Activated T-helper 9 cell treated with anti-CD3 and anti-CD28 coated beads, Interleukin-2, amount 50 U/mL, for 16 hours (primary cell): ENCODE results near the gene RIT1.
"Not testable (repeated sequence)": the region's sequence is repeated elsewhere in the genome, so short reads cannot be mapped to it uniquely, and the experiment has no call there.

ENCODE experiments used
- DNase-seq: peaks from one replicate; pipeline ENCODE4 v3.0.0-alpha.2; 2020; ENCODE audit warnings: low read depth

Gene RIT1

GRCh38 chr1:155933591-155934096 lies 22.5 kb upstream of the RIT1 start:
- no peak for DNase-seq

GRCh38 chr1:155932487-155932886 lies 21.3 kb upstream of the RIT1 start:
- DNase-seq, result no peak

GRCh38 chr1:155932081-155932480 lies 20.9 kb upstream of the RIT1 start:
- DNase-seq, result no peak

GRCh38 chr1:155931332-155932038 lies 20.3 kb upstream of the RIT1 start:
- no peak for DNase-seq

GRCh38 chr1:155930725-155931124 lies 19.6 kb upstream of the RIT1 start:
- DNase-seq, result not testable (repeated sequence)

- no peak for DNase-seq
Measured at GRCh38 chr1:155929057-155929456, 17.9 kb upstream of the RIT1 start.

GRCh38 chr1:155925506-155925905 lies 14.4 kb upstream of the RIT1 start:
- no peak for DNase-seq

- no peak for DNase-seq
Measured at GRCh38 chr1:155920717-155921116, 9.6 kb upstream of the RIT1 start.

- DNase-seq, result no peak
Measured at GRCh38 chr1:155919801-155920200, 8.7 kb upstream of the RIT1 start.

- DNase-seq, result no peak
Measured at GRCh38 chr1:155918660-155919059, 7.5 kb upstream of the RIT1 start.

GRCh38 chr1:155913969-155914757 lies 3.0 kb upstream of the RIT1 start:
- no peak for DNase-seq

GRCh38 chr1:155912056-155912536 lies 947 bp upstream of the RIT1 start:
- no peak for DNase-seq

GRCh38 chr1:155910621-155911121 lies 478 bp downstream of the RIT1 start:
- no peak for DNase-seq

- DNase-seq, result no peak
Measured at GRCh38 chr1:155909894-155910293, 1.3 kb downstream of the RIT1 start.

- DNase-seq, result no peak
Measured at GRCh38 chr1:155904261-155904660, 6.9 kb downstream of the RIT1 start.

- no peak for DNase-seq
Measured at GRCh38 chr1:155900161-155900560, 11.0 kb downstream of the RIT1 start.

GRCh38 chr1:155899683-155900082 lies 11.5 kb downstream of the RIT1 start:
- DNase-seq, result no peak

- no peak for DNase-seq
Measured at GRCh38 chr1:155898888-155899287, 12.3 kb downstream of the RIT1 start.

GRCh38 chr1:155897746-155898145 lies 13.4 kb downstream of the RIT1 start:
- no peak for DNase-seq

- not testable (repeated sequence) for DNase-seq
Measured at GRCh38 chr1:155896476-155896875, 14.7 kb downstream of the RIT1 start.

GRCh38 chr1:155895617-155896016 lies 15.5 kb downstream of the RIT1 start:
- DNase-seq, result not testable (repeated sequence)

GRCh38 chr1:155893389-155894142 lies 17.6 kb downstream of the RIT1 start:
- DNase-seq, result no peak
